HG03565 (cell line): ENCODE data around the gene KIAA0825.
A peak's percentile ranks its signal among the peaks of the same experiment; 100 is the strongest.
"Not testable (repeated sequence)": the region's sequence is repeated elsewhere in the genome, so short reads cannot be mapped to it uniquely, and the experiment has no call there.

Experiments
- ATAC-seq: cut with Tn5 transposase; IDR thresholded peaks from one replicate; pipeline ENCODE4 v1.9.1; 2021; ENCODE audit warnings: mild to moderate bottlenecking, moderate library complexity; ENCODE audit not compliant: unreplicated experiment

The KIAA0825 gene

GRCh38 chr5:94188725-94189124 lies 429.7 kb downstream of the KIAA0825 start:
- no peak for ATAC-seq

GRCh38 chr5:94184870-94185269 lies 433.5 kb downstream of the KIAA0825 start:
- no peak for ATAC-seq

GRCh38 chr5:94181895-94182294 lies 436.5 kb downstream of the KIAA0825 start:
- ATAC-seq, result peak; percentile 53

GRCh38 chr5:94180761-94181160 lies 437.6 kb downstream of the KIAA0825 start:
- ATAC-seq, result no peak

GRCh38 chr5:94175912-94176311 lies 442.5 kb downstream of the KIAA0825 start:
- no peak for ATAC-seq

- no peak for ATAC-seq
Observed at GRCh38 chr5:94174748-94175411, 443.5 kb downstream of the KIAA0825 start.

GRCh38 chr5:94173100-94173499 lies 445.3 kb downstream of the KIAA0825 start:
- ATAC-seq, result no peak

- not testable (repeated sequence) for ATAC-seq
Observed at GRCh38 chr5:94171070-94171469, 447.3 kb downstream of the KIAA0825 start.

- ATAC-seq, result peak; percentile 71
Observed at GRCh38 chr5:94170158-94170557, 448.2 kb downstream of the KIAA0825 start.

GRCh38 chr5:94168151-94168550 lies 450.3 kb downstream of the KIAA0825 start:
- no peak for ATAC-seq

GRCh38 chr5:94161801-94162200 lies 456.6 kb downstream of the KIAA0825 start:
- ATAC-seq, result no peak

- no peak for ATAC-seq
Observed at GRCh38 chr5:94159144-94159543, 459.3 kb downstream of the KIAA0825 start.

GRCh38 chr5:94157704-94158539 lies 460.5 kb downstream of the KIAA0825 start:
- no peak for ATAC-seq

- ATAC-seq, result no peak
Observed at GRCh38 chr5:94154672-94155071, 463.7 kb downstream of the KIAA0825 start.

- no peak for ATAC-seq
Observed at GRCh38 chr5:94153736-94154450, 464.5 kb downstream of the KIAA0825 start.

GRCh38 chr5:94143621-94144020 lies 474.8 kb downstream of the KIAA0825 start:
- ATAC-seq, result not testable (repeated sequence)

- no peak for ATAC-seq
Observed at GRCh38 chr5:94140300-94140699, 478.1 kb downstream of the KIAA0825 start.

- ATAC-seq, result no peak
Observed at GRCh38 chr5:94130077-94130476, 488.3 kb downstream of the KIAA0825 start.

GRCh38 chr5:94125107-94125506 lies 493.3 kb downstream of the KIAA0825 start:
- no peak for ATAC-seq

GRCh38 chr5:94116317-94116716 lies 502.1 kb downstream of the KIAA0825 start:
- not testable (repeated sequence) for ATAC-seq

GRCh38 chr5:94113087-94113486 lies 505.3 kb downstream of the KIAA0825 start:
- ATAC-seq, result no peak
